GM18909 (cell line): ENCODE data around the gene RBPJ.

Experiments
- ATAC-seq: cut with Tn5 transposase; IDR thresholded peaks from one replicate; pipeline ENCODE4 v1.9.1; 2021; ENCODE audit warnings: mild to moderate bottlenecking; ENCODE audit not compliant: unreplicated experiment, poor library complexity

Gene RBPJ

GRCh38 chr4:26368685-26369084, 47.9 kb downstream of the RBPJ start:
- ATAC-seq = no peak

GRCh38 chr4:26369132-26369531, 48.3 kb downstream of the RBPJ start:
- ATAC-seq = no peak

GRCh38 chr4:26369581-26369980, 48.8 kb downstream of the RBPJ start:
- ATAC-seq = no peak

- no peak for ATAC-seq
These were observed 51.3 kb downstream of the RBPJ start for GRCh38 chr4:26372076-26372475.

- peak; percentile 96 for ATAC-seq
These were observed 51.8 kb downstream of the RBPJ start for GRCh38 chr4:26372525-26373172.

GRCh38 chr4:26375551-26375950, 54.7 kb downstream of the RBPJ start:
- no peak for ATAC-seq

GRCh38 chr4:26377328-26378311, 56.8 kb downstream of the RBPJ start:
- ATAC-seq = no peak

- no peak for ATAC-seq
These were observed 59.0 kb downstream of the RBPJ start for GRCh38 chr4:26379837-26380236.

- no peak for ATAC-seq
These were observed 59.9 kb downstream of the RBPJ start for GRCh38 chr4:26380740-26381139.

GRCh38 chr4:26384380-26385057, 63.7 kb downstream of the RBPJ start:
- no peak for ATAC-seq

GRCh38 chr4:26385690-26386089, 64.9 kb downstream of the RBPJ start:
- no peak for ATAC-seq

- no peak for ATAC-seq
These were observed 65.6 kb downstream of the RBPJ start for GRCh38 chr4:26386386-26386785.

GRCh38 chr4:26388671-26389070, 67.9 kb downstream of the RBPJ start:
- ATAC-seq = no peak

- no peak for ATAC-seq
These were observed 76.3 kb downstream of the RBPJ start for GRCh38 chr4:26397086-26397485.

GRCh38 chr4:26400132-26400531, 79.3 kb downstream of the RBPJ start:
- ATAC-seq = no peak

GRCh38 chr4:26402017-26402416, 81.2 kb downstream of the RBPJ start:
- ATAC-seq = peak; percentile 30

- peak; percentile 74 for ATAC-seq
These were observed 81.6 kb downstream of the RBPJ start for GRCh38 chr4:26402458-26402857.

- no peak for ATAC-seq
These were observed 84.0 kb downstream of the RBPJ start for GRCh38 chr4:26404743-26405206.

GRCh38 chr4:26406346-26406975, 85.6 kb downstream of the RBPJ start:
- ATAC-seq = no peak

GRCh38 chr4:26407476-26407875, 86.7 kb downstream of the RBPJ start:
- ATAC-seq = no peak
